Kidney (tissue), 14 donors: ENCODE data around the gene DIRAS3. TPM values are rescaled to one million over a fixed set of nuclear protein-coding genes. Genes with fewer than 3 reads are reported as not detected.
A peak's percentile ranks its signal among the peaks of the same experiment; 100 is the strongest.

Experiments used
- DNase-seq, 5 donors: peaks; one replicate each; pipeline ENCODE4 v3.0.0-alpha.2; 2013 to 2020
- FAIRE-seq: peaks from 2 replicates; lab custom pipeline; 2012; peaks lifted over from hg19 to GRCh38; lab: Jason Lieb, UNC
- H3K27ac ChIP-seq, 2 donors: one replicate each; pipeline ENCODE4 v1.7.0; 2013; ENCODE audit warnings: low read depth in 2 of 2, low read length in 2 of 2, inconsistent platforms in 1 of 2
- H3K27me3 ChIP-seq: one replicate; pipeline ENCODE4 v1.7.1; 2013; ENCODE audit warnings: low read length, inconsistent platforms; ENCODE audit not compliant: control insufficient read depth, insufficient read depth
- H3K36me3 ChIP-seq, 3 donors: one replicate each; pipeline versions ENCODE4 v1.7.0 to v1.7.1; 2013; ENCODE audit warnings: low read length in 3 of 3, control low read depth in 1 of 3, inconsistent platforms in 1 of 3; ENCODE audit not compliant: insufficient read depth in 3 of 3, control insufficient read depth in 2 of 3
- H3K4me1 ChIP-seq, 3 donors: one replicate each; pipeline versions ENCODE4 v1.7.0 to v1.7.1; 2013; ENCODE audit warnings: low read length in 3 of 3, inconsistent platforms in 1 of 3, low read depth in 1 of 3; ENCODE audit not compliant: control insufficient read depth in 2 of 3, insufficient read depth in 2 of 3
- H3K4me3 ChIP-seq, 3 donors: one replicate each; pipeline versions ENCODE4 v1.7.0 to v1.8.1; 2013; ENCODE audit warnings: low read length in 3 of 3, control low read depth in 1 of 3, inconsistent platforms in 1 of 3
- H3K9ac ChIP-seq, 3 donors: one replicate each; pipeline versions ENCODE4 v1.7.0 to v1.7.1; 2013; ENCODE audit warnings: low read length in 3 of 3, control low read depth in 1 of 3, inconsistent platforms in 1 of 3
- H3K9me3 ChIP-seq, 3 donors: one replicate each; pipeline versions ENCODE4 v1.7.0 to v1.7.1; 2013; ENCODE audit warnings: low read length in 3 of 3, control low read depth in 1 of 3, inconsistent platforms in 1 of 3; ENCODE audit not compliant: control insufficient read depth in 2 of 3, insufficient read depth in 1 of 3
- CTCF ChIP-seq: IDR thresholded peaks from 3 replicates; pipeline ENCODE4 v1.5.1; 2012; ENCODE audit warnings: mild to moderate bottlenecking, moderate library complexity, borderline replicate concordance; ENCODE audit not compliant: insufficient read depth; ENCODE audit errors: extremely low read depth
- intact Hi-C: fragments of 100-400 bp; cut with DNase I; formaldehyde crosslinking; loops from one replicate; pipeline ENCODE4 v1.11.1; 2022
- polyA plus RNA-seq: library from polyadenylated mRNA; stranded (reverse); fragments of 350-450 nt; fragmentation: Illumina TruSeq; extraction: RNeasy Lipid Tissue Mini Kit (QIAGEN cat#74804); gene quantifications from one replicate; pipeline ENCODE4 v1.2.3, GENCODE V29; 2014; ENCODE audit warnings: low read depth, low replicate concordance; ENCODE audit not compliant: insufficient read depth
- total RNA-seq: library from RNA; stranded (reverse); fragmentation: NEBNext Ultra II Directional; extraction: Animal tissue kit (Norgen Biotek cat#: 25700); gene quantifications from one replicate; pipeline ENCODE4 v1.2.1, GENCODE V29; 2021
- donor health status: control.
- donor health status: control.
- donor health status: control.
- donor health status: control.
- donor health status: control.
- donor health status: DM: yes; HTN: yes; CAD: no.
- donor health status: Normal renal cell carcinoma (clear cell type).

Gene DIRAS3
- total and polyA plus RNA-seq, 2 donors from 2014 or later = 8.8 to 13.2 TPM

- H3K4me3 ChIP-seq = no peak overlapping the region
- no peaks in the 10 kb centered on the region for H3K36me3 ChIP-seq
- no peak for FAIRE-seq
- intact Hi-C loops = no loop called here
- H3K4me1 ChIP-seq = no peaks in the 10 kb centered on the region
- H3K9ac ChIP-seq = no peak overlapping the region
- H3K27ac ChIP-seq = no peak overlapping the region
- no peaks in the 10 kb centered on the region for H3K9me3 ChIP-seq
- peak in 1 of 5 donors; percentile 64 for DNase-seq
- no peaks in the 10 kb centered on the region for H3K27me3 ChIP-seq
- no peak for TF ChIP-seq CTCF
These were observed 6.9 kb downstream of the DIRAS3 start for GRCh38 chr1:68043443-68044090.

DNA sequence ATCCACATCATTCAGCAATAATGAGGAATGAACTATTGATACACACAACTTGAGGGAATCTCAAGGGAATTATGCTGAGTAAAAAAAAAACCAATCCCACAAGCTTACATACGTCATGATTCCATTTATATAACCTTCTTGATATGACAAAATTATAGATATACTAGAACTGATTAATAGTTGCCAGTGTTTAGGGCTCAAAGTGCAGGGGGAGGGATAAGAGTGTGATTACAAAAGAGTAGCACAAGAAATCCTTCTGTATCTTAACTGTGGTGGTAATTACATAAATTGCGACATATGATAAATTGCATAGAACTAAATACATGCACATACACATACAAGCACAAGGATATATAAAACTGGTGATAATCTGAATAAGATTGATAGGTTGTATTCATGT, 13.5 kb downstream of the DIRAS3 start:
- no peak for TF ChIP-seq CTCF
- no peak for FAIRE-seq
- Histone ChIP-seq H3K4me1 (no peaks in the 10 kb centered on the region), H3K9ac (no peak overlapping the region), H3K27ac (no peak overlapping the region), H3K36me3 (no peaks in the 10 kb centered on the region), H3K27me3 (no peaks in the 10 kb centered on the region), H3K4me3 (no peak overlapping the region), H3K9me3 (no peaks in the 10 kb centered on the region)
- no peak for DNase-seq
- intact Hi-C loops = no loop called here

- Histone ChIP-seq H3K27me3 (no peaks in the 10 kb centered on the region), H3K27ac (no peak overlapping the region), H3K4me1 (no peaks in the 10 kb centered on the region), H3K36me3 (no peaks in the 10 kb centered on the region), H3K4me3 (no peak overlapping the region), H3K9me3 (no peaks in the 10 kb centered on the region), H3K9ac (no peak overlapping the region)
- FAIRE-seq (no peak), DNase-seq (no peak)
- intact Hi-C loops = no loop called here
- no peak for TF ChIP-seq CTCF
These were observed 21.0 kb downstream of the DIRAS3 start for GRCh38 chr1:68029444-68029843.

DNA sequence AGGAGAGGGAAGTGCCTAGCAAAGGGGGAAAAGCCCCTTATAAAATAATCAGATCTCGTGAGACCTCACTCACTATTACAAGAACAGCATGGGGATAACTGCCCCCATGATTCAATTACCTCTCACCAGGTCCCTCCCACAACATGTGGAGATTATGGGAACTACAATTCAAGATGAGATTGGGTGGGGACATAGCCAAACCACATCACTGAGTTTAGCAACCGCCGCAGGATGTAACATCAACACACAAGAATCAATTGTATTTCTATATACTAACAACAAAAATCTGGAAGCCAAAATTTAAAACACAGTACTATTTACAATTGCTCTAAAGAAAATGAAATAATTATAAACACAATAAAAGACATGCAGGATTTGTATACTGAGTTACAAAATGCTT, 21.9 kb downstream of the DIRAS3 start:
- Histone ChIP-seq H3K9me3 (no peaks in the 10 kb centered on the region), H3K9ac (no peak overlapping the region), H3K27me3 (no peaks in the 10 kb centered on the region), H3K36me3 (no peaks in the 10 kb centered on the region), H3K27ac (no peak overlapping the region), H3K4me1 (no peaks in the 10 kb centered on the region), H3K4me3 (no peak overlapping the region)
- FAIRE-seq (no peak), DNase-seq (no peak)
- intact Hi-C loops = no loop called here
- no peak for TF ChIP-seq CTCF
